Neuronal stem cell (in vitro differentiated cells): Measurements from ENCODE around the gene ZMYM1.

ENCODE experiments used
- DNase-seq: peaks from one replicate; pipeline ENCODE4 v3.0.0-alpha.2; 2013; ENCODE audit warnings: low spot score
- H2AFZ ChIP-seq: one replicate; pipeline ENCODE4 v1.6.1; 2013; ENCODE audit warnings: mild to moderate bottlenecking, low read length, inconsistent platforms
- H2AK5ac ChIP-seq: 2 replicates; pipeline ENCODE4 v1.6.1; 2013; ENCODE audit warnings: low read depth, mild to moderate bottlenecking, inconsistent platforms, low read length, moderate library complexity, mixed read lengths
- H2BK120ac ChIP-seq: 2 replicates; pipeline ENCODE4 v1.6.1; 2013; ENCODE audit warnings: low read depth, mild to moderate bottlenecking, inconsistent platforms, low read length, moderate library complexity, mixed read lengths
- H2BK12ac ChIP-seq: one replicate; pipeline ENCODE4 v1.6.1; 2013; ENCODE audit warnings: low read length, inconsistent platforms
- H2BK15ac ChIP-seq: 2 replicates; pipeline ENCODE4 v1.6.1; 2013; ENCODE audit warnings: mild to moderate bottlenecking, low read length, inconsistent platforms, mixed read lengths
- H2BK5ac ChIP-seq: one replicate; pipeline ENCODE4 v1.6.1; 2013; ENCODE audit warnings: inconsistent platforms, mild to moderate bottlenecking, low read length, moderate library complexity
- H3K14ac ChIP-seq: one replicate; pipeline ENCODE4 v1.6.1; 2013; ENCODE audit warnings: low read length, inconsistent platforms
- H3K18ac ChIP-seq: 2 replicates; pipeline ENCODE4 v1.6.1; 2013; ENCODE audit warnings: low read length, inconsistent platforms
- H3K23ac ChIP-seq: 2 replicates; pipeline ENCODE4 v1.6.1; 2013; ENCODE audit warnings: low read depth, mild to moderate bottlenecking, mixed read lengths, low read length, inconsistent platforms; ENCODE audit not compliant: poor library complexity
- H3K27ac ChIP-seq: replicated peaks from 3 replicates; pipeline ENCODE4 v1.5.1; 2013; ENCODE audit warnings: low read length, inconsistent platforms
- H3K27me3 ChIP-seq, 3 experiments: 2 replicates each; pipeline ENCODE4 v1.6.1; 2013; ENCODE audit warnings: low read length in 3 of 3, mild to moderate bottlenecking in 2 of 3, inconsistent platforms in 1 of 3, low read depth in 1 of 3, mixed read lengths in 1 of 3, moderate library complexity in 1 of 3; ENCODE audit not compliant: control insufficient read depth in 3 of 3, insufficient read depth in 3 of 3
- H3K36me3 ChIP-seq, 2 donors: replicated peaks in 1 of 2; 2 replicates each; pipeline ENCODE4 v1.6.1; 2013; ENCODE audit warnings: low read length in 2 of 2; ENCODE audit not compliant: control insufficient read depth in 2 of 2, insufficient read depth in 2 of 2
- H3K4ac ChIP-seq: 2 replicates; pipeline ENCODE4 v1.6.1; 2013; ENCODE audit warnings: inconsistent platforms, mild to moderate bottlenecking, low read length, moderate library complexity
- H3K4me1 ChIP-seq, 2 donors: 1 replicate in 1 of 2; 2 replicates in 1 of 2; pipeline ENCODE4 v1.6.1; 2013; ENCODE audit warnings: low read length in 2 of 2, low read depth in 1 of 2; ENCODE audit not compliant: control insufficient read depth in 2 of 2, insufficient read depth in 1 of 2
- H3K4me2 ChIP-seq: one replicate; pipeline ENCODE4 v1.6.1; 2013; ENCODE audit warnings: mild to moderate bottlenecking, low read length, inconsistent platforms; ENCODE audit not compliant: insufficient read depth, poor library complexity, severe bottlenecking
- H3K4me3 ChIP-seq, 2 donors: 2 replicates each; pipeline ENCODE4 v1.5.1; 2013; ENCODE audit warnings: low read length in 2 of 2, mild to moderate bottlenecking in 2 of 2, inconsistent platforms in 1 of 2, moderate library complexity in 1 of 2
- H3K79me1 ChIP-seq: one replicate; pipeline ENCODE4 v1.6.1; 2013; ENCODE audit warnings: low read depth, mild to moderate bottlenecking, inconsistent platforms, low read length, moderate library complexity
- H3K9ac ChIP-seq: one replicate; pipeline ENCODE4 v1.6.1; 2013; ENCODE audit warnings: mild to moderate bottlenecking, low read depth, low read length, inconsistent platforms; ENCODE audit not compliant: poor library complexity
- H3K9me3 ChIP-seq, 2 donors: replicated peaks in 1 of 2; 2 replicates each; pipeline versions ENCODE3 to v1.6.1; 2013; ENCODE audit warnings: low read length in 2 of 2, mild to moderate bottlenecking in 2 of 2, inconsistent platforms in 1 of 2, low read depth in 1 of 2, mixed read lengths in 1 of 2, moderate library complexity in 1 of 2; ENCODE audit not compliant: control insufficient read depth in 2 of 2, insufficient read depth in 1 of 2
- H4K8ac ChIP-seq: one replicate; pipeline ENCODE4 v1.6.1; 2013; ENCODE audit warnings: low read depth, mild to moderate bottlenecking, inconsistent platforms, low read length, moderate library complexity
- H4K91ac ChIP-seq: one replicate; pipeline ENCODE4 v1.6.1; 2013; ENCODE audit warnings: low read length, low read depth, mild to moderate bottlenecking, inconsistent platforms; ENCODE audit not compliant: poor library complexity
- WGBS, 2 donors: extraction: QIAGEN DNeasy Blood & Tissue Kit; methylation state at CpG; one replicate each; pipeline ENCODE4 v1.1.7; 2013; ENCODE audit warnings: missing lambda C conversion rate in 2 of 2, mixed read lengths in 1 of 2; ENCODE audit not compliant: insufficient read length in 2 of 2, insufficient replicate concordance in 1 of 2; ENCODE audit errors: extremely low coverage in 2 of 2; 5-methylcytosine and 5-hydroxymethylcytosine counted together

The ZMYM1 gene

DNA sequence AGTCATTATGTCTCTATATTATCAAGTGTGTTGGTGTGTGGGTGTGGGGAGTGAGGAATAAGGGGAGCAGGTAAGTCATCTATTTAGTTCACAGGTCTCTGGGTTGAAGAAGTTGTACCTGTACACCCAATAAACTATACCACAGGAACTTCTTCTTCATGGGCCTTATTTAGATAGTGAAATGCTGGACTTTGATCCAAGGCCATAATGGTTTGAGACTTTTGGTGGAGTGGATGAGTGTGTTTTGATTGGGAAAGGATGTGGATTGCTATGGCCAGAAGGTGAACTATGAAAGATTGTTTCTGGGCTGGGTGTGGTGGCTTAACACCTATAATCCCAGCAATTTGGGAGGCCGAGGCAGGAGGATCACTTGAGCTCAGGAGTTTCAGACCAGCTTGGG lies 40.5 kb upstream of the ZMYM1 start:
- H4K8ac ChIP-seq: no peak overlapping the region
- H4K91ac ChIP-seq: no peak overlapping the region
- no peaks in the 10 kb centered on the region for H3K79me1 ChIP-seq
- H3K27ac ChIP-seq: no peak overlapping the region
- no peak overlapping the region for H3K14ac ChIP-seq
- no peak overlapping the region for H3K18ac ChIP-seq
- no CpG with 5 or more reads among the region's 1 CpG for WGBS, 2 donors
- no peak overlapping the region for H3K4me3 ChIP-seq
- H3K4ac ChIP-seq: no peak overlapping the region
- H3K36me3 ChIP-seq: no peaks in the 10 kb centered on the region
- H3K27me3 ChIP-seq: no peaks in the 10 kb centered on the region
- H2BK15ac ChIP-seq: no peak overlapping the region
- no peak overlapping the region for H2BK120ac ChIP-seq
- H3K4me2 ChIP-seq: no peak overlapping the region
- no peaks in the 10 kb centered on the region for H3K4me1 ChIP-seq
- H2AFZ ChIP-seq: no peak overlapping the region
- DNase-seq: no peak
- H3K9me3 ChIP-seq: no peaks in the 10 kb centered on the region
- no peak overlapping the region for H2BK5ac ChIP-seq
- H3K23ac ChIP-seq: no peak overlapping the region
- no peak overlapping the region for H3K9ac ChIP-seq
- H2AK5ac ChIP-seq: no peak overlapping the region
- H2BK12ac ChIP-seq: no peak overlapping the region

DNA sequence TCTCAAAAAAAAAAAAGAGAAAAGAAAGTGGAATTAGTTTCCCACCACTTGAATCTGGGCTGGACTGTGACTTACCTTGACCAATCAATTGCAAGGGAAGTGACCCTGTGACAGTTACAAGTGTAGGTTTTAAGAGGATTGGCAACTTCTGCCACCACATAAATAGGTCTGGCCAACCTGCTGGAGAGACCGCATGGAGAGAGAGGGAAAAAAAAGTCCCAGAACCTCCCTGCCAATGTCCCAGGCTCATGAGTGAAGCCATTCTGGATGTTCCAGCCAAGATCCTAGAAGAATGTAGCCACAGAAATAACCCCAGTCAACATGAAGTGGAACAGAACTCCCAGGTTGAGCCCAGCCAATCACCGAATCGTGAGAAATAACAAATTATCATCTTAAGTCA lies 35.7 kb upstream of the ZMYM1 start:
- WGBS, 2 donors: no CpG with 5 or more reads among the region's 3 CpGs
- Histone ChIP-seq H3K27ac (no peak overlapping the region), H2BK12ac (no peak overlapping the region), H3K4me3 (no peak overlapping the region), H3K4me1 (no peaks in the 10 kb centered on the region), H3K18ac (no peak overlapping the region), H2BK5ac (no peak overlapping the region), H4K8ac (no peak overlapping the region), H3K9ac (no peak overlapping the region), H3K4me2 (no peak overlapping the region), H2BK15ac (no peak overlapping the region), H3K9me3 (no peaks in the 10 kb centered on the region), H3K4ac (no peak overlapping the region), H3K23ac (no peak overlapping the region), H3K27me3 (peaks cover 0 to 10% (median 0%) of the 10 kb centered on the region in 3 experiments), H3K36me3 (no peaks in the 10 kb centered on the region), H2AFZ (no peak overlapping the region), H4K91ac (no peak overlapping the region), H3K14ac (no peak overlapping the region), H2BK120ac (no peak overlapping the region), H3K79me1 (no peaks in the 10 kb centered on the region), H2AK5ac (no peak overlapping the region)
- no peak for DNase-seq

DNA sequence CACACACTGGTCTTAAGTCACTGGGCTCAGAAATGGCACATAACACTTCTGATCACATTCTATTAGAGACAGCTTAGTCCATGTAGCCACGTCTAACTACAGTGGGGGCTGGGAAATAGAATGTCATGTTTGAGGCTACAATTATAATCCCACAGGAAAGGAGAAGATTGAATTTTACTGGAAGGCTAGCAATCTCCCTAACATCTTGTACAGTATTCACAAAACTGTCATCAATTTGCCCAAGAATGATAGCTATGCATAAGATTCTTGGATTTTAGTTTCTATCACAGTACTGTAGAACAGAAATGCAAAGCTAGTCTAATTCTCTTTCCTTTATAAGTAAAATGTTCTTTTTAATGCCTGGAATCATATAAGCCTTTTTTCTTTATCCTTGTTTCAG lies 34.8 kb upstream of the ZMYM1 start:
- Histone ChIP-seq H3K23ac (no peak overlapping the region), H3K14ac (no peak overlapping the region), H3K18ac (no peak overlapping the region), H2BK5ac (no peak overlapping the region), H2BK12ac (no peak overlapping the region), H4K91ac (no peak overlapping the region), H2BK15ac (no peak overlapping the region), H3K4me3 (no peak overlapping the region), H3K9me3 (no peaks in the 10 kb centered on the region), H4K8ac (no peak overlapping the region), H3K9ac (no peak overlapping the region), H3K4me1 (no peaks in the 10 kb centered on the region), H2AK5ac (no peak overlapping the region), H3K27ac (no peak overlapping the region), H3K36me3 (no peaks in the 10 kb centered on the region), H3K27me3 (peaks cover 0 to 10% (median 0%) of the 10 kb centered on the region in 3 experiments), H3K79me1 (no peaks in the 10 kb centered on the region), H3K4me2 (no peak overlapping the region), H2BK120ac (no peak overlapping the region), H2AFZ (no peak overlapping the region), H3K4ac (no peak overlapping the region)
- no CpG with 5 or more reads among the region's 1 CpG for WGBS, 2 donors
- DNase-seq: no peak

DNA sequence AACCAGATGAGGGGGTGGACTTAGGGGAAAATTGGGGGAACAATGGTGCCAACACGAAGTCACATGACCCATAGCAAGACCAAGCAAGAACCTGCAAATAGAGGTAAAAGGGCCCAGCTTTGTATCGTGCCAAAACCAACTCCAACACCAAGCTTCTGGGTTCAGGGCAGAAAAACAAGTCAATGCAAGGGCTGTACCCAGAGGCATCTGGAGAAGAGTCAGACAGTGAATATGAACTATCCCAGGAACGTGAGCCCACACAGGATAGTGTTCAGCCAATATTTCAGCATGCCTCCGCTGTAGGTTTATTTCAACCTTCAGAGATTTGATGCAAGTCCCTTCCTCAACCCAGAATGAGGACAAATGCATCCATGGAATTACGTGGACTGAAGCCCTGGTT lies 32.5 kb upstream of the ZMYM1 start:
- H3K36me3 ChIP-seq: no peaks in the 10 kb centered on the region
- no CpG with 5 or more reads among the region's 5 CpGs for WGBS, 2 donors
- H4K91ac ChIP-seq: no peak overlapping the region
- H3K27me3 ChIP-seq: peaks cover 0 to 10% (median 0%) of the 10 kb centered on the region in 3 experiments
- no peak overlapping the region for H3K4ac ChIP-seq
- H2BK15ac ChIP-seq: no peak overlapping the region
- H2AFZ ChIP-seq: peak overlapping the region; percentile 18
- H3K4me2 ChIP-seq: no peak overlapping the region
- no peak overlapping the region for H3K27ac ChIP-seq
- H3K23ac ChIP-seq: no peak overlapping the region
- no peak for DNase-seq
- H3K9ac ChIP-seq: no peak overlapping the region
- no peak overlapping the region for H3K14ac ChIP-seq
- no peak overlapping the region for H2BK120ac ChIP-seq
- no peak overlapping the region for H3K4me3 ChIP-seq
- H3K4me1 ChIP-seq: no peaks in the 10 kb centered on the region
- H2AK5ac ChIP-seq: no peak overlapping the region
- H4K8ac ChIP-seq: no peak overlapping the region
- no peak overlapping the region for H2BK12ac ChIP-seq
- no peaks in the 10 kb centered on the region for H3K9me3 ChIP-seq
- H3K18ac ChIP-seq: no peak overlapping the region
- H3K79me1 ChIP-seq: no peaks in the 10 kb centered on the region
- H2BK5ac ChIP-seq: no peak overlapping the region
